WTC11 (cell line): Measurements from ENCODE around the gene TBC1D21. TPM values are rescaled to one million over a fixed set of nuclear protein-coding genes. Genes with fewer than 3 reads are reported as not detected.

Source experiments
- ATAC-seq: fragments of 200-7000 bp; cut with Tn5 transposase; 2 replicates; pipeline ENCODE4 v1.10.0; 2021; ENCODE audit warnings: mild to moderate bottlenecking, moderate library complexity
- CTCF ChIA-PET: fragments of 300-600 bp; sonication (Branson Sonifier 250); formaldehyde crosslinking; loops from one replicate; lab custom pipeline; 2021; ENCODE audit warnings: antibody characterized with exemption; lab: Charles Lee
- POLR2A ChIA-PET: fragments of 350-600 bp; sonication (Branson Sonifier 250); formaldehyde crosslinking; loops from one replicate; lab custom pipeline; 2021; ENCODE audit warnings: antibody characterized with exemption; lab: Charles Lee
- DNase-seq: peaks from one replicate; pipeline ENCODE4 v3.0.0; 2021; ENCODE audit warnings: low spot score
- H3K27ac Mint-ChIP-seq: 2 replicates; pipeline ENCODE4 v1.8.0; 2021; ENCODE audit warnings: mixed read lengths
- H3K27me3 Mint-ChIP-seq: 2 replicates; pipeline ENCODE4 v1.8.0; 2021; ENCODE audit warnings: low read depth, mild to moderate bottlenecking, moderate library complexity, mixed read lengths
- H3K36me3 Mint-ChIP-seq: 2 replicates; pipeline ENCODE4 v1.8.0; 2021; ENCODE audit warnings: mixed read lengths
- H3K4me1 Mint-ChIP-seq: 2 replicates; pipeline ENCODE4 v1.8.0; 2022; ENCODE audit warnings: mixed read lengths
- H3K4me3 Mint-ChIP-seq: 2 replicates; pipeline ENCODE4 v1.8.0; 2021; ENCODE audit warnings: mild to moderate bottlenecking, moderate library complexity, mixed read lengths
- H3K9me3 Mint-ChIP-seq: 2 replicates; pipeline ENCODE4 v1.8.0; 2021; ENCODE audit warnings: mixed read lengths
- AFF4 ChIP-seq: sonication (generic); formaldehyde crosslinking; IDR thresholded peaks from 2 replicates; pipeline ENCODE4 v1.8.1; 2023; ENCODE audit warnings: mild to moderate bottlenecking, missing genetic modification reagents, borderline replicate concordance
- ATF6 ChIP-seq: sonication (generic); formaldehyde crosslinking; IDR thresholded peaks from 2 replicates; pipeline ENCODE4 v1.8.1; 2023; ENCODE audit warnings: mild to moderate bottlenecking, missing genetic modification reagents
- CREM ChIP-seq: sonication (generic); formaldehyde crosslinking; IDR thresholded peaks from 2 replicates; pipeline ENCODE4 v1.8.1; 2022; ENCODE audit warnings: mild to moderate bottlenecking, missing genetic modification reagents, moderate library complexity
- FOXP1 ChIP-seq: sonication (generic); formaldehyde crosslinking; IDR thresholded peaks from 2 replicates; pipeline ENCODE4 v1.8.0; 2022; ENCODE audit warnings: missing genetic modification reagents, mild to moderate bottlenecking, moderate library complexity, borderline replicate concordance
- GRHL2 ChIP-seq: fragments of 250-450 bp; sonication (Bioruptor Pico); IDR thresholded peaks from 2 replicates; pipeline ENCODE4 v1.8.0; 2022; ENCODE audit warnings: mild to moderate bottlenecking, moderate library complexity; ENCODE audit not compliant: insufficient replicate concordance, severe bottlenecking
- GTF2I ChIP-seq: fragments of 250-450 bp; sonication (Bioruptor Pico); conservative IDR thresholded peaks from 2 replicates; pipeline ENCODE4 v1.4.0; 2021; ENCODE audit warnings: mild to moderate bottlenecking
- STAT6 ChIP-seq: sonication (generic); formaldehyde crosslinking; conservative IDR thresholded peaks from 2 replicates; pipeline ENCODE4 v1.8.1; 2023; ENCODE audit warnings: mild to moderate bottlenecking, low read depth, missing genetic modification reagents, moderate library complexity
- USF1 ChIP-seq: sonication (generic); formaldehyde crosslinking; IDR thresholded peaks from 2 replicates; pipeline ENCODE4 v1.8.0; 2022; ENCODE audit warnings: mild to moderate bottlenecking, missing genetic modification reagents
- USF2 ChIP-seq: sonication (generic); formaldehyde crosslinking; IDR thresholded peaks from 2 replicates; pipeline ENCODE4 v1.8.1; 2023; ENCODE audit warnings: mild to moderate bottlenecking, missing genetic modification reagents, moderate library complexity
- ZNF121 ChIP-seq: sonication (generic); formaldehyde crosslinking; IDR thresholded peaks from 2 replicates; pipeline ENCODE4 v1.8.0; 2023; ENCODE audit warnings: missing genetic modification reagents
- ZNF423 ChIP-seq: fragments of 250-450 bp; sonication (Bioruptor Pico); IDR thresholded peaks from 2 replicates; pipeline ENCODE4 v2.1.2; 2022; ENCODE audit warnings: mild to moderate bottlenecking, moderate library complexity
- ZNF512 ChIP-seq: sonication (generic); formaldehyde crosslinking; IDR thresholded peaks from 2 replicates; pipeline ENCODE4 v1.8.1; 2022; ENCODE audit warnings: missing genetic modification reagents, borderline replicate concordance
- ZNF532 ChIP-seq: fragments of 250-450 bp; sonication (Bioruptor Pico); IDR thresholded peaks from 2 replicates; pipeline ENCODE4 v1.9.0; 2021; ENCODE audit warnings: mild to moderate bottlenecking, borderline replicate concordance
- total RNA-seq: library from RNA; stranded (reverse); gene quantifications from 3 replicates; pipeline ENCODE4 v1.2.3, GENCODE V29; 2021

The TBC1D21 gene
- total RNA-seq, 1 experiment from 2014 or later: not detected

GRCh38 chr15:73852507-73852906 lies 20.9 kb upstream of the TBC1D21 start (continued):
- TF ChIP-seq ATF6 (CRISPR knock-in tag) (no peak), STAT6 (CRISPR knock-in tag) (no peak), FOXP1 (CRISPR knock-in tag) (no peak), CREM (CRISPR knock-in tag) (no peak)
- TF ChIP-seq, all 79 proteins: peak for 0

- TF ChIP-seq USF2 (CRISPR knock-in tag) (no peak), GRHL2 (CRISPR knock-in tag) (no peak), AFF4 (CRISPR knock-in tag) (no peak)
- no peak overlapping the region for H3K27ac Mint-ChIP-seq
- H3K4me1 Mint-ChIP-seq: peaks cover 19% of the 10 kb centered on the region
- H3K27me3 Mint-ChIP-seq: no peaks in the 10 kb centered on the region; the same call in 1 of the 2 replicates
- POLR2A ChIA-PET: no interaction called here
- no peaks in the 10 kb centered on the region for H3K36me3 Mint-ChIP-seq
- ATAC-seq (no peak), DNase-seq (no peak)
- H3K9me3 Mint-ChIP-seq: peaks cover 7% of the 10 kb centered on the region; the same call in 1 of the 2 replicates
- H3K4me3 Mint-ChIP-seq: no peak overlapping the region
- CTCF ChIA-PET: interaction anchor here (4.2 kb wide), 1 partner anchor 13 kb away, joined by 33 read pairs; no protein-coding TSS in a partner anchor
Observed at GRCh38 chr15:73854265-73854664, 19.1 kb upstream of the TBC1D21 start.

GRCh38 chr15:73856458-73857192 lies 16.7 kb upstream of the TBC1D21 start:
- H3K4me1 Mint-ChIP-seq: peaks cover 19% of the 10 kb centered on the region
- CTCF ChIA-PET: interaction anchor here (0.7 to 4.2 kb wide), 7 partner anchors 10 to 152 kb away, joined by 3 to 33 read pairs (median 3); no protein-coding TSS in a partner anchor
- ATAC-seq: peak; percentile 54
- peaks cover 7% of the 10 kb centered on the region; the same call in 1 of the 2 replicates for H3K9me3 Mint-ChIP-seq
- no peaks in the 10 kb centered on the region for H3K36me3 Mint-ChIP-seq
- no peak overlapping the region for H3K27ac Mint-ChIP-seq
- TF ChIP-seq USF1: no peak
- TF ChIP-seq ZNF512 (CRISPR knock-in tag): no peak
- TF ChIP-seq ZNF532 (CRISPR knock-in tag): no peak
- TF ChIP-seq ZNF423: peak; percentile 95
- TF ChIP-seq ZNF121 (CRISPR knock-in tag): no peak
- no peak for TF ChIP-seq GTF2I
- no peak for DNase-seq
- no peak overlapping the region for H3K4me3 Mint-ChIP-seq
- POLR2A ChIA-PET: no interaction called here
- no peaks in the 10 kb centered on the region for H3K27me3 Mint-ChIP-seq
